Smooth muscle cell (in vitro differentiated cells): ENCODE results near the gene MFSD12. TPM values are rescaled to one million over a fixed set of nuclear protein-coding genes. Genes with fewer than 3 reads are reported as not detected.

Experiments used
- DNase-seq: peaks from one replicate; lab custom pipeline; 2025; ENCODE audit not compliant: unreplicated experiment; lab: John Stamatoyannopoulos, UW
- H2AFZ ChIP-seq: fragments of 200-600 bp; sonication (generic); 2 replicates; pipeline ENCODE4 v1.6.0; 2016; ENCODE audit warnings: antibody characterized with exemption, low read depth, mild to moderate bottlenecking
- H3F3A ChIP-seq: fragments of 200-600 bp; sonication (generic); 2 replicates; pipeline ENCODE4 v1.6.0; 2017; ENCODE audit warnings: antibody characterized with exemption, low read depth
- H3K27ac ChIP-seq: fragments of 200-600 bp; sonication (generic); 2 replicates; pipeline ENCODE4 v1.5.1; 2016; ENCODE audit warnings: low read depth, mild to moderate bottlenecking
- H3K27me3 ChIP-seq: fragments of 200-600 bp; sonication (generic); 2 replicates; pipeline ENCODE4 v1.6.1; 2016; ENCODE audit warnings: low read depth, mild to moderate bottlenecking
- H3K36me3 ChIP-seq: fragments of 200-600 bp; sonication (generic); 2 replicates; pipeline ENCODE4 v1.5.1; 2016; ENCODE audit warnings: low read depth
- H3K4me1 ChIP-seq: fragments of 200-600 bp; sonication (generic); 2 replicates; pipeline ENCODE4 v1.5.1; 2016; ENCODE audit warnings: low read depth
- H3K4me2 ChIP-seq: fragments of 200-600 bp; sonication (generic); 2 replicates; pipeline ENCODE4 v1.6.0; 2016; ENCODE audit warnings: mild to moderate bottlenecking
- H3K4me3 ChIP-seq: fragments of 200-600 bp; sonication (generic); 2 replicates; pipeline ENCODE4 v1.5.1; 2016; ENCODE audit warnings: mild to moderate bottlenecking
- H3K79me2 ChIP-seq: fragments of 200-600 bp; sonication (generic); 2 replicates; pipeline ENCODE4 v1.6.0; 2016; ENCODE audit warnings: low read depth, mild to moderate bottlenecking
- H3K9ac ChIP-seq: fragments of 200-600 bp; sonication (generic); 2 replicates; pipeline ENCODE4 v1.6.0; 2016; ENCODE audit warnings: low read depth
- H3K9me3 ChIP-seq: fragments of 200-600 bp; sonication (generic); replicated peaks from 2 replicates; pipeline ENCODE4 v1.5.1; 2016; ENCODE audit warnings: low read depth
- H4K20me1 ChIP-seq: fragments of 200-600 bp; sonication (generic); 2 replicates; pipeline ENCODE4 v1.6.0; 2016; ENCODE audit warnings: low read depth
- CTCF ChIP-seq: fragments of 200-600 bp; sonication (generic); IDR thresholded peaks from 2 replicates; pipeline ENCODE4 v1.5.1; 2017; ENCODE audit warnings: borderline replicate concordance, mild to moderate bottlenecking, antibody characterized with exemption; ENCODE audit not compliant: insufficient read depth, poor library complexity, severe bottlenecking
- WGBS: methylation state at CpG from one replicate; pipeline ENCODE4 v1.1.7; 2016; ENCODE audit warnings: low lambda C conversion rate; 5-methylcytosine and 5-hydroxymethylcytosine counted together
- polyA plus RNA-seq: library from polyadenylated mRNA; unstranded; fragments of >200 nt; fragmentation: Nextera tagmentation; extraction: Ambion mirVana; gene quantifications from 2 replicates; pipeline ENCODE4 v1.2.1, GENCODE V29; 2016
- total RNA-seq: library from RNA; depleted of rRNA; stranded (reverse); fragments of >200 nt; gene quantifications from 2 replicates; pipeline ENCODE4 v1.2.3, GENCODE V29; 2014

The MFSD12 gene
- total and polyA plus RNA-seq, 2 experiments from 2014 or later, result 56.0 to 73.8 TPM

- H3K4me3 ChIP-seq, result no peak overlapping the region
- no peak overlapping the region for H3K4me2 ChIP-seq
- TF ChIP-seq CTCF, result no peak
- no peaks in the 10 kb centered on the region for H3K27me3 ChIP-seq
- H4K20me1 ChIP-seq, result peaks cover 39% of the 10 kb centered on the region
- 93% methylated on average over 21 of the region's 21 CpGs for WGBS
- no peaks in the 10 kb centered on the region for H3K9me3 ChIP-seq
- no peak overlapping the region for H3K9ac ChIP-seq
- H2AFZ ChIP-seq, result no peak overlapping the region
- H3K79me2 ChIP-seq, result peaks cover 35% of the 10 kb centered on the region
- no peak for DNase-seq
- H3F3A ChIP-seq, result no peaks in the 10 kb centered on the region
- no peak overlapping the region for H3K27ac ChIP-seq
- H3K4me1 ChIP-seq, result no peaks in the 10 kb centered on the region
- no peaks in the 10 kb centered on the region for H3K36me3 ChIP-seq
These were observed 2.9 kb downstream of the MFSD12 start for GRCh38 chr19:3554254-3555083.

- Histone ChIP-seq H3K27me3 (no peaks in the 10 kb centered on the region), H4K20me1 (peaks cover 51% of the 10 kb centered on the region), H3K4me2 (no peak overlapping the region), H3K4me1 (no peaks in the 10 kb centered on the region), H3K27ac (no peak overlapping the region), H3F3A (no peaks in the 10 kb centered on the region), H3K9me3 (no peaks in the 10 kb centered on the region), H3K36me3 (no peaks in the 10 kb centered on the region), H2AFZ (no peak overlapping the region), H3K4me3 (no peak overlapping the region), H3K9ac (no peak overlapping the region), H3K79me2 (peaks cover 31% of the 10 kb centered on the region)
- DNase-seq, result no peak
- WGBS, result 96% methylated on average over 9 of the region's 9 CpGs
- no peak for TF ChIP-seq CTCF
These were observed 5.6 kb downstream of the MFSD12 start for GRCh38 chr19:3551792-3552095.

GRCh38 chr19:3550947-3551791, 6.2 kb downstream of the MFSD12 start:
- no peak for DNase-seq
- no peaks in the 10 kb centered on the region for H3K9me3 ChIP-seq
- no peak for TF ChIP-seq CTCF
- no peak overlapping the region for H3K4me3 ChIP-seq
- H3K9ac ChIP-seq, result no peak overlapping the region
- no peaks in the 10 kb centered on the region for H3K27me3 ChIP-seq
- H3K36me3 ChIP-seq, result no peaks in the 10 kb centered on the region
- peaks cover 25% of the 10 kb centered on the region for H3K79me2 ChIP-seq
- no peak overlapping the region for H2AFZ ChIP-seq
- H3F3A ChIP-seq, result no peaks in the 10 kb centered on the region
- H3K4me2 ChIP-seq, result no peak overlapping the region
- 97% methylated on average over 34 of the region's 34 CpGs for WGBS
- H3K4me1 ChIP-seq, result no peaks in the 10 kb centered on the region
- no peak overlapping the region for H3K27ac ChIP-seq
- peaks cover 49% of the 10 kb centered on the region for H4K20me1 ChIP-seq
